ENCODE data around the gene MTRR. TPM values are rescaled to one million over a fixed set of nuclear protein-coding genes. Genes with fewer than 3 reads are reported as not detected.

Gene MTRR
- polyA plus RNA-seq, 1 of the 3 experiments (the other 2 are of a cell fraction): 18.4 TPM

DNA sequence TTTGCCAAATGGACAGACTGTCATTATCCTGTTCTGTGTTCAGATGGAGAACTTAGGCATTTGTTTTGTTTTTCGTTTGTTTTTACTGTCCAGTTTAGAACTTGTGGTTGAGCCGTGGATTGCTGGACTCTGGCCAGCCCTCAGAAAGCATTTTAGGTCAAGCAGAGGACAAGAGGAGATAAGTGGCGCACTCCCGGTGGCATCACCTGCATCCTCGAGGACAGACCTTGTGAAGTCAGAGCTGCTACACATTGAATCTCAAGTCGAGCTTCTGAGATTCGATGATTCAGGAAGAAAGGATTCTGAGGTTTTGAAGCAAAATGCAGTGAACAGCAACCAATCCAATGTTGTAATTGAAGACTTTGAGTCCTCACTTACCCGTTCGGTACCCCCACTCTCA is 8.9 kb downstream of the MTRR start:
- Histone ChIP-seq H4K20me1 (ENCODE audit: insufficient read depth) (no peaks in the 10 kb centered on the region), H3K79me2 (ENCODE audit: insufficient read depth) (peaks cover 38% of the 10 kb centered on the region)
- no peak for TF ChIP-seq POLR2AphosphoS5 (IDR thresholded peaks at IDR 0.05; ENCODE audit: low read depth, low read length)
- no peak for TF ChIP-seq TAF1 (IDR thresholded peaks at IDR 0.05; ENCODE audit: borderline replicate concordance, low read depth, low read length)
- TF ChIP-seq CHD2 (IDR thresholded peaks at IDR 0.05; ENCODE audit: low read length, partially characterized antibody): no peak
- TF ChIP-seq, protein P1, sequence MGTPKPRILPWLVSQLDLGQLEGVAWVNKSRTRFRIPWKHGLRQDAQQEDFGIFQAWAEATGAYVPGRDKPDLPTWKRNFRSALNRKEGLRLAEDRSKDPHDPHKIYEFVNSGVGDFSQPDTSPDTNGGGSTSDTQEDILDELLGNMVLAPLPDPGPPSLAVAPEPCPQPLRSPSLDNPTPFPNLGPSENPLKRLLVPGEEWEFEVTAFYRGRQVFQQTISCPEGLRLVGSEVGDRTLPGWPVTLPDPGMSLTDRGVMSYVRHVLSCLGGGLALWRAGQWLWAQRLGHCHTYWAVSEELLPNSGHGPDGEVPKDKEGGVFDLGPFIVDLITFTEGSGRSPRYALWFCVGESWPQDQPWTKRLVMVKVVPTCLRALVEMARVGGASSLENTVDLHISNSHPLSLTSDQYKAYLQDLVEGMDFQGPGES (IDR thresholded peaks at IDR 0.05; ENCODE audit: low read depth, low read length): no peak

DNA sequence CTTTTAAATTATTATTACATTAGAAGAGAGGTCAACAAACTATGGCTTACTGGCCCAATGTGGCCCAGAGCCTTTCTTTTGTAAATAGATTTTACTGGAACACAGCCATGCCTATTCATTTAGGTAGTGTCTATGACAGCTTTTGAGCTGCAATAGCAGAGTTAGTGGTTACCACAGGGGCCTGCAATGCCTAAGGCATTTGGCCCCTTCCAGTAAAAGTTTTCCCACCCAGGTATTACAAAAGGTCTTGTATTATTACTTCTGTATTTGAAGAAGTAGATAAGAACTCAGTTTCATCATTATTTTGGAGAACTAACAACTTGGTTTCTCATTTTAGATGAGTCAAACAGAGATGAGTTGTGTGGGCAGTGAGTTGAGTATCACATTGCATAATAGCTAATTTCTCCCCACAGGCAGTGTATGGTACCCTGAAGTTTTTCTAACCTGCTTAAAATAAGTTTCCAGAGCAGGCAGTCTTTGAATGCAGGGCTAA is 9.5 kb downstream of the MTRR start:
- no peaks in the 10 kb centered on the region for H3K9me3 ChIP-seq
- H3K4me1 ChIP-seq (ENCODE audit: control insufficient read depth in 1 of 2, insufficient read depth in 2 of 2, low read depth in 1 of 2, low read length in 1 of 2): peaks cover 0 to 5% of the 10 kb centered on the region in 2 experiments; a peak in 2 of 4 replicates
- H3K4me2 ChIP-seq: no peak overlapping the region
- H3K9ac ChIP-seq: no peak overlapping the region
- H3K9me2 ChIP-seq: no peaks in the 10 kb centered on the region
- POLR2A ChIA-PET: no interaction called here
- CTCF ChIA-PET: interaction anchor here (1.0 to 3.8 kb wide), 3 partner anchors 8 to 28 kb away, joined by 3 to 17 read pairs (median 3); partner anchors contain the start of genes FASTKD3 and MTRR
- no peak for DNase-seq
- TF ChIP-seq GATA2 (CRISPR knock-in tag; IDR thresholded peaks at IDR 0.05) (no peak), RXRA (IDR thresholded peaks at IDR 0.05; ENCODE audit: borderline replicate concordance, low read depth) (no peak), FOXJ3 (CRISPR knock-in tag; IDR thresholded peaks at IDR 0.05) (no peak), SMC3 (IDR thresholded peaks at IDR 0.05; ENCODE audit: low read depth, low read length) (no peak), GABPA (IDR thresholded peaks at IDR 0.05; ENCODE audit: low read depth) (no peak), POLR2AphosphoS5 (IDR thresholded peaks at IDR 0.05; ENCODE audit: low read depth, low read length) (no peak), NRF1 (IDR thresholded peaks at IDR 0.05; ENCODE audit: low read depth, low read length) (no peak), RFX5 (IDR thresholded peaks at IDR 0.05; ENCODE audit: low read length) (no peak)
- TF ChIP-seq, protein P2, sequence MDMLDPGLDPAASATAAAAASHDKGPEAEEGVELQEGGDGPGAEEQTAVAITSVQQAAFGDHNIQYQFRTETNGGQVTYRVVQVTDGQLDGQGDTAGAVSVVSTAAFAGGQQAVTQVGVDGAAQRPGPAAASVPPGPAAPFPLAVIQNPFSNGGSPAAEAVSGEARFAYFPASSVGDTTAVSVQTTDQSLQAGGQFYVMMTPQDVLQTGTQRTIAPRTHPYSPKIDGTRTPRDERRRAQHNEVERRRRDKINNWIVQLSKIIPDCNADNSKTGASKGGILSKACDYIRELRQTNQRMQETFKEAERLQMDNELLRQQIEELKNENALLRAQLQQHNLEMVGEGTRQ (IDR thresholded peaks at IDR 0.05; ENCODE audit: borderline replicate concordance, low read depth, low read length): no peak
- TF ChIP-seq, protein P1 (IDR thresholded peaks at IDR 0.05; ENCODE audit: low read depth, low read length): no peak
- TF ChIP-seq, protein P3, sequence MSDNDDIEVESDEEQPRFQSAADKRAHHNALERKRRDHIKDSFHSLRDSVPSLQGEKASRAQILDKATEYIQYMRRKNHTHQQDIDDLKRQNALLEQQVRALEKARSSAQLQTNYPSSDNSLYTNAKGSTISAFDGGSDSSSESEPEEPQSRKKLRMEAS (IDR thresholded peaks at IDR 0.05; ENCODE audit: low read depth): no peak
- H4K20me1 ChIP-seq (ENCODE audit: insufficient read depth): no peaks in the 10 kb centered on the region
- H3K36me3 ChIP-seq (replicated peaks in 1 of 2; ENCODE audit: control insufficient read depth in 1 of 2, insufficient read depth in 2 of 2, low read length in 1 of 2): peaks cover 49 to 83% of the 10 kb centered on the region in 2 experiments
- H2AFZ ChIP-seq (ENCODE audit: low read depth): no peak overlapping the region
- H3F3A ChIP-seq (replicated peaks; ENCODE audit: insufficient read depth): no peaks in the 10 kb centered on the region
- H3K79me2 ChIP-seq (ENCODE audit: insufficient read depth): peaks cover 33% of the 10 kb centered on the region; the same call in 1 of the 2 replicates
- H3K27ac ChIP-seq (ENCODE audit: low read depth in 2 of 2, low read length in 1 of 2): no peak overlapping the region
- no peak overlapping the region for H3K4me3 ChIP-seq (ENCODE audit: low read depth in 2 of 2, low read length in 1 of 2)
- no peaks in the 10 kb centered on the region for H3K27me3 ChIP-seq (ENCODE audit: insufficient read depth)

More for the DNA sequence above, 8.9 kb downstream of the MTRR start:
- no peak for DNase-seq
- no peaks in the 10 kb centered on the region for H3K27me3 ChIP-seq (ENCODE audit: insufficient read depth)
- H3F3A ChIP-seq (replicated peaks; ENCODE audit: insufficient read depth): no peaks in the 10 kb centered on the region
- no peak overlapping the region for H2AFZ ChIP-seq (ENCODE audit: low read depth)
- H3K9me3 ChIP-seq: no peaks in the 10 kb centered on the region
- peaks cover 48 to 83% of the 10 kb centered on the region in 2 experiments for H3K36me3 ChIP-seq (replicated peaks in 1 of 2; ENCODE audit: control insufficient read depth in 1 of 2, insufficient read depth in 2 of 2, low read length in 1 of 2)
- 73% methylated on average over 9 of the region's 9 CpGs for WGBS (ENCODE audit: low lambda C conversion rate)
- H3K4me1 ChIP-seq (ENCODE audit: control insufficient read depth in 1 of 2, insufficient read depth in 2 of 2, low read depth in 1 of 2, low read length in 1 of 2): peaks cover 0 to 5% of the 10 kb centered on the region in 2 experiments; a peak in 2 of 4 replicates
- no peak overlapping the region for H3K4me2 ChIP-seq
- no peak overlapping the region for H3K27ac ChIP-seq (ENCODE audit: low read depth in 2 of 2, low read length in 1 of 2)
- ChIA-PET POLR2A (no interaction called here), CTCF (interaction anchor here (1.3 to 3.8 kb wide), 2 partner anchors 9 kb away, joined by 3 to 17 read pairs; partner anchors contain the start of genes FASTKD3 and MTRR)
- no peak overlapping the region for H3K4me3 ChIP-seq (ENCODE audit: low read depth in 2 of 2, low read length in 1 of 2)
- no peak overlapping the region for H3K9ac ChIP-seq
- H3K9me2 ChIP-seq: no peaks in the 10 kb centered on the region
